GM19238 (cell line): Measurements from ENCODE around the gene TBC1D17.

Source experiments
- DNase-seq: peaks from one replicate; pipeline ENCODE4 v3.0.0; 2011; ENCODE audit warnings: low spot score; ENCODE audit not compliant: insufficient read length

TBC1D17 gene

DNA sequence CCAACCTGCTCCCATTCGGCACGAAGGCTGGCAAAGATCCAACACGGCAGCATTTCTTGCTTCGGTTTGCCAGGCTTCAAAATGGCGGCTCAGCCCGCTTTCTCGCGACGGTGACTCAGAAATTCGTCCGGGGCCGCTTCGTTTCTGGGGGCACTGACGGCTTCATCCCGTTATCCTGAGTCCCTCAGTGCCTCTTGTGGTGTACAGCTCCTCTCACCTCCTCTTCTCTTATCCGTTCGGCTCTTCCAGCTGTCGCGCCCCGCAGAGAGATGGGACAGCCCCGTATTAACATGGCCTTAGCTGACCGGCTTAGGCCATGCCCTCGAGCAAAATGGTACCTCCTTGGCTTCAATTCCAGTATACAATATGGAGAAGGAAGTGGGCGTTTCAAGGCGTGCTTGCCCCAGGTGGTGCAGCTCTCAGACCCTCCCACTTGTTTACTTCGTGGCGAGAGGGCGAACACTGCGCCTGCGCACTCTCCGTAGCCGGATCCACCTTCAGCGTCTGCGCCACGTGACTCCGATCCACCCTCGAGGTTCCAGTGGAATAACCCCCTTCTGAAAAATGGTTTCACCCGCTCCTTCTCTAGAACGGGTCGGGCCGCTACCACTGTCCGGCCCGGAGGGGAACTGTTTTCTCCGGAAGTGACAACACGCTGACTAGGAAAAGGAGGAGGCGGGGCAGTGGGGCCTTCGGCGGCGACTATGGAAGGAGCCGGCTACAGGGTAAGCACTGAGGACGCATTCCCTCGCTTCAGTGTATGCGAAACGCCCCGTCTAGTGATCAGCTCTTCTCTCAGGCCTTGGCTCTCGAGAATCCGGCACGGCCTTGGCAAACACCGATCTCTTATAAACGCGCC is at the start of gene TBC1D17, which contains the start of gene AKT1S1:
TBC1D17 (plus strand) TSS at position 683 of the 859 bp plus-strand sequence; CDS start at position 705, 22 bp downstream.
AKT1S1 (minus strand) TSS at position 336 of the 859 bp plus-strand sequence. CDS start 4,060 bp downstream, outside the sequence.
- DNase-seq = peak; percentile 98

DNA sequence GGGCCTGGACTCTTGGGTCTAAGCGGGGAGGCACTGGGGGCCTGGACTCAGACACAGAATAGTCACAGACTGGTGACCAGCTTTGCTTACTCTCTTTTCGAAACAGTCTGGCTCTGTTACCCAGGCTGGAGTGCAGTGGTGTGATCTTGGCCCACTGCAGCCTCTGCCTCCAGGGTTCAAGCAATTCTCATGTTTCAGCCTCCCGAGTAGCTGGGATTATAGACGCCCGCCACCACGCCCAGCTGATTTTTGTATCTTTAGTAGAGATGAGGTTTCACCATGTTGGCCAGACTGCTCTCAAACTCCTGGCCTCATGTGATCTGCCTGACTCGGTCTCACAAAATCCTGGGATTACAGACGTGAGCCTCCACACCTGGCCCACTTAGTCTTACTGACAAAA is 48.3 kb upstream of the TBC1D17 start:
- DNase-seq = no peak

DNA sequence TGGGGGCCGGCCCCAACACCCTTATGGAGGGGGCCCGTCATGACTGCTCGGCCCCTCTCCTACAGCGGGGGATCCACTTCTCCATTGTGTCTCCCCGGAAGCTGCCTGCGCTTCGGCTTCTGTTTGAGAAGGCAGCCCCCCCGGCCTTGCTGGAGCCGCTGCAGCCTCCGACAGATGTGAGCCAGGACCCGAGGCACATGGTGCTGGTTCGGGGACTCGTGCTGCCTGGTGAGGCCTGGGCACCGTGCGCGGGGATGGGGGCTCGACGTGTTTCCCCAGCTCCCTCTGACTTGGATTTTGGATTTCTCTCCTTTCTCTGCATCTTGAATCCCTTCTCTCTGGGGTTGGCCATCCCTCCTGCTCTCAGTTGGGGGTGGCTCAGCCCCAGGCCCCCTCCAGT is 47.8 kb upstream of the TBC1D17 start:
- DNase-seq = no peak

DNA sequence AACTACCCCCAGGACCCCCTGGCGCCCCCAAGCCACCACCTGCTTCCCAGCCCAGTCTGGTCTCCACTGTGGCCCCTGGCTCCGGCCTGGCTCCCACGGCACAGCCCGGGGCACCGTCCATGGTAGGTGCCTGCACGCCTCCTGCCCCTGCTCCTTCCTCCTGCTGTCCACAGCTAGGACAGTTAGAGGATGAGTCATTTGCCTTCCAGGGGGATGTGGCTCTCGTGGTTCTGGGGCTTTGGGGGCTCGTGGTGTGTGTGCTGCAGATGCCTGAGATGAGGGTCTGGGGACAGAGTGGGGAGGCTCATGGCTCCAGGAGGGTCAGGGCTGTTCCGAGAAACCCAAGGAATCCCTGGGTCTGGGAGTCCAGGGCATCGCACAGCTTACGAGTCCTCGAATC is 46.7 kb upstream of the TBC1D17 start:
- no peak for DNase-seq

DNA sequence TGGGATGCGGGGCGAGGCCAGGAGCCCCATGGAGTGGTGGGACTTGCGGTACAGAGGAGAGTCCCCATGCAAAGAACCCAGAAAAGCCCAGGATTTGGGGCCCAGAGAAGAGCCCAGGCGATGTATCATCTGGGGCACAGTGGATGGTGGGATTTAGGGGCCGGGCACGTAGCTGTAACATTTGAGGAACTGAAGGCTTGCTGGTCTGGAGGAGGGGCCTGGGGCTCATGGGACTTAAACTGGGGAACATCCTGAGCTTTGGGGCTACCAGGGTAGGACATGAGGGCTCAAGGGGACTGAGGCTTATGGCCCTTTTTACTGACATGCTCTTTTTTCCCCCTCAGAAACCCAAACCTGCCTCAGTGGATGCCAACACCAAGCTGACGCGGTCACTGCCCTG is 45.9 kb upstream of the TBC1D17 start:
- DNase-seq = no peak

DNA sequence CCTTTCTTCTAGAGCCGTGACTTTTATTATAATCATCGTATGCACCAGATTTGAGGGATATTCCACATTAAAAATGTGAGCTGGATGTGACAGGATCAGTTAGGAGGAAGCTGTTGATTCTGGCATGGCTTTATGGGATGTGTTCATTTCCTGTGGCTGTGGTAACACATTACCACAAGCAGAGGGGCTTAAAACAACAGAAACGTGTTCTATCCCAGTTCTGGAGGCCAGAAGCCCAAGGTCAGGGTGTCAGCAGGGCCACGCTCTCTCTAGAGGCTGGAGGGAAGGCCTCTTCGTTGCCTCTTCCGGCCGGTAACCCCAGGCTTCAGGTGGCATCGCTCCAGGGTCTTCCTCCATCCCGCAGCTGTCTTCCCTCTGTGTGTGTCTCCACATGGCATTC is 44.9 kb upstream of the TBC1D17 start:
- no peak for DNase-seq

DNA sequence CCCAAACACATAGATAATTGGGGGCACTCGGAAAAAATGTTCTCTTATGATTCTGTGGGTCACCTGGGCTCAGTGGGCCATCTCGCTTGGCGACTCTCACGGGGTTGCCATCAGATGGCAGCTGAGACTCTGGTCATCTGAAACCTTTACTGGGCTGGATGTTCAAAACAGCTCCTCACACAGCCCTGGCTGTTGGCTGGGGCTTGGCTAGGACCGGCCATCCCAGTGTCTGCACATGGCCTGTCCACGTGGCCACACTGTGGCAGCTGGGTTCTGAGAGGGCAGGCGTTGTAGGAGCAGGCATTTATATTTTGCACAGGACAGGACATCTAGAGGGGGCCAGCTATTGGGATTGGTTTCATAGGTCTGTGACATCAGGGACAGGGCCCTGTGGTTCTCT is 43.9 kb upstream of the TBC1D17 start:
- DNase-seq = no peak

DNA sequence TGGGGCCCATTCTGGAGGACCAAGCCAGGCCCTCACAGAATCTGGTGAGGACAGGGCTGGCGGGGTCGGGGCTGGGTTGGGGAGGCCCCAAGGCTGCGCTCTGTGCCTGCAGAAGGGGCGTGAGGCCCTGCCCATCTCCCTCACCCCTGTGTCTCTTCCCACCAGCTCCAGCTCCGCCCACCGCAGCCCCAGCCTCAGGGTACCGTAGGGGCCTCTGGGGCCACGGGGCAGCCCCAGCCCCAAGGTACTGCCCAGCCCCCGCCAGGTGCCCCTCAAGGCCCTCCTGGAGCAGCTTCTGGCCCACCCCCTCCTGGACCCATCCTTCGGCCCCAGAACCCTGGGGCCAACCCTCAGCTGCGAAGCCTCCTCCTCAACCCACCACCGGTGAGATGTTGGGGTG is 41.9 kb upstream of the TBC1D17 start:
- DNase-seq = no peak

DNA sequence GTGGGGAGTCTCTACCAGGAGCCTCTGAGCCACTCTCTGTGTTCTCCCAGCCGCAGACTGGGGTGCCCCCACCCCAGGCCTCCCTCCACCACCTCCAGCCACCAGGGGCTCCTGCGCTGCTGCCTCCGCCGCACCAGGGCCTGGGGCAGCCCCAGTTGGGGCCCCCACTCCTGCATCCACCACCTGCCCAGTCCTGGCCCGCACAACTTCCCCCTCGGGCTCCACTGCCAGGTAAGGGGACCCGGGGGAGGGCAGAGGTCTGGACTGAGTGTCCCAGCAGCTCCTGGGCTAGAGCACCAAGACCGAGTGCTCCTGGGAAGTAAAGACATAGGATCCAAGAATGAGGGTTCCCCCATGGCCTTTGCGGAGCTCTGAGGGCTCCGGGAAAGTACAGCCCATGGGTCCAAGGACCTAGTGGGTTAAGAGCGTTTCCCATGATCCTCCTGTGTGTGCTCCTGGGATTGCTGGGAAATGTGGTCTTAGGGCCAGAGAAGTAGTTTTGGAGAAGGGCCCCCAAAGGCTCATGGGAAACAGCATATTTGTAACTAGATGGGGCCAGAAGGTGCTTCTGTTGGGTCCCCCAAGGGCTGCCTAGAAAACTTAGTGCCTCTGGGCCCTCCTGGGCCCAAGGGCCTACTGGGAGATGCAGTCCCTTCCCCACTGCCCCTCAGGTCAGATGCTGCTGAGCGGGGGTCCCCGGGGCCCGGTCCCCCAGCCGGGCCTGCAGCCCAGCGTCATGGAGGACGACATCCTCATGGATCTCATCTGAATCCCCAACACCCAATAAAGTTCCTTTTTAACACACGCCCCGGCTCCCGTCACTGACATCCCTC is 41.1 kb upstream of the TBC1D17 start:
- DNase-seq = no peak

DNA sequence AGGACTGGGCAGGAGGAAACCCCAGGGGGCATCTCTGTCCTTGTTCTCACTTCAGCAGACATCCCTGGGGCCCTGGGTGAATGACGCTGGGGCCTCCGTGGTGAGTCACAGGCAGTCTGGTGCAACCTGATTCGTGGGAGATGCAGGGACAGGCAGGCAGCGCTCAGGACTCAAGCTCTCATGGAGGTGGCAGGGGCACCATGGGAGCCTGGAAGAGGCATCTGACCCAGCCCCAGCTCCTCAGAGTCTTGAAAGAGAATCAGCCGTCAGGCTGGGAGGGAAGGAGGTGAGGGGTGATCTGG is 40.5 kb upstream of the TBC1D17 start:
- DNase-seq = no peak

DNA sequence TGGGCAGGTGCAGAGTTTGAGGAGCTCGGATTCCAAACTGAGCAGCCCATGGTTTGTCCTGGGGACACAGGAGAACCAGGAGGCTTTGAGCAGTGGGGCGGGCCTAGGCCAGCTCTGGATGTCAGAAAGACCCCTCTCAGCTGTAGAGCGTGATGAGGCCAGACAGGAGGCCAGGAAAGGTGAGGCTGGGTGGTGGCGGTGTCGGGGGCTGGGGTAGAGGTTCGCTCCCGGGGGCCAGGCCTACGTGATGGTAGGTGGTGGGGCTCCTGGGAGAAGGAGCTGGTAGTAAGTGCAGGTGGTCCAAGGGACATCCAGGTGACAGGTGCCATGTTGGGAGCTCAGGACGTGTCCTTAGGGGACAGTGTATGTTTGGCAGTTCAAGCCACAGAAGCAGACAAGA is 40.1 kb upstream of the TBC1D17 start:
- DNase-seq = no peak

DNA sequence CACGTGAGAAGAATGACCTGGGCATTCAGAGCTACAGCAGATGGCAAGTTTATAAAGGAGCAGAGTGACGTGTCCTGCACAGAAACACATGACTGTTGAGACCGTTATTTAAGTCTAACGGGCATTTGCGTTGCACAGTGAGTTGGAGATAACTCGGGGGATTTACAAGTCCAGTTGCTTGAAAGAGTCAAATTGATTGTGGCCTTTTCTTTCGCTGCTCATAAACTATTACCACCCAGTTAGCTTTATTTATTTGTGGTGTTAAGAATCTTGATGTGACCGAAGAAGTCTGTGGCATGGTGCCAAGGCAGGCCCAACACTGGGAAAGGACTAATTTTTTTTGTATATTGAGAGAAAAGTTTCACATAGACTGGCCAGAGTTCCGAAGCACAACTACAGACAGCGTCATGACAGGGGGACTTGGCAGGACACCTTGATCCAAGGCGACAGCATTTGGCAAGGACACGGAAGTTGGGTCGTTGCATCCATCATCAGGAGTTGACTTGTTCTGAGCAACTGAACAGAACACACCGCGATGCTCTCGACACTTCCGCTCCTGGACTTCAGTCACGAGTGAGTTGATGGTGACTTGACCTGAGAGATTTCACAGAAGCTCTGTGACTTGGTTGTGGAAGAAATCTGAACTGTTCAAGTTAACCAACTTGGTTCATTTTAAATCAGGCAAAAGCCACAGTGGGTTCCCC is 38.5 kb upstream of the TBC1D17 start:
- DNase-seq = no peak

DNA sequence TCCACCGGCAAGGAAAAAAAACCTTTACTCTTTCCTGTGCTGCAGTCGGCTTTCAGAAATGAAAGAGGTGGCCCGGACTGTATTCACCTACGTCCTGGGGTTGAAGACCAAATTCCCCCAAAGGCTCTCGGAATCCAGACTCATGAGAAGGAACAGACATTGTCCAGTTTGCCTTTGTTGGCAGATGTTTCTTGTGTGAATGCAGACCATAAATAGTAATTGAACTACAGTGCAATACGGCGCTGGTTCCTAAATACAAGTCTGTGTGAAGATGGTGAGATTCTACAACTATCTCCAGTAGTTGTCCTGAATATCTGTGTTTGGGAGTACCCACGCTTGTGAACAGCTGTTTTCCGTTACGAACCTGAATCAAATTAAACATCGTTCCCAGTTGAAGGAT is 37.8 kb upstream of the TBC1D17 start:
- DNase-seq = no peak

DNA sequence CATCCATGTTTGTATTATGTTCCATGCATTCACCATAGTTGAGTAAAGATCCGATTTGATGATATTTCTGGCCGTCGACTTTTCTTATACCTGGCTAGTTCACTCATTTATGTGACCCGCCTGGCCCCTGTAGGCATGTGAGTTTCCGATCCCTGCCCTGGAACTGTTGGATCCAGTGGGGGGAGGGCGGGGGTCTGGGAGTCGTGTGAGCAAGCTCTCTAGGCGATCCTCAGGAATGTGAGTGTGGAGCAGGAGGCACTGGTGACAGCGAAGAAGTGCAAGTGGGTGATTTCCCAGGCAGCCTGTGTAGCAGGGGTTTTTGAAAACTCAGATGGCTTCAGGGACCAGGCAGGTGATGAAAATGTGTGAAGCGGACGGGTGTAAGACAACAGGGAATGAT is 37.2 kb upstream of the TBC1D17 start:
- no peak for DNase-seq

DNA sequence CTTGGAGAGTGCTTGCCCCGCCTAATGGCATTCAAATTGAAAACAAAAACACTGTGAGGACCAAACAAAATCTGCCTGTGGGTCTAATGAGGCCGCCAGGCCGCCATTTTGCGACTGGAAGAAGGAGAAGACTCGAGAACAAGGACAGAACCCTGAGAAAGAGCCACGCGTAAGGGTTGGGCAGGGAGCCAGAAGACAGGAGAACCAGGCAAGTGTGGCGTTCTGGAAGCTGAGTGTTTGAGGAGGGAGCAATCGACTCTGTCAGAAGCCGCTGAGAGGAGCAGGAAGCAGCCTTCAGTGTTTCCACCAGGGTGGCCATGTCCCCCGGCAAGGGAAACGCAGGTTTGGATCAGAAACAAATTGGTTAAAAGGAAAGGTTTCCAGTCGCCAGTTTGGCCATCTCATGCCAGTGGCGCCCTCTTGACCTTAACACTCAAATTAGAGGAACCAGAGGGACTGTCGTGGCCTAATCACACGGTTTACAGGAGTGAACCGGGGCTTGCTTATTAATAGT is 36.7 kb upstream of the TBC1D17 start:
- DNase-seq = no peak

DNA sequence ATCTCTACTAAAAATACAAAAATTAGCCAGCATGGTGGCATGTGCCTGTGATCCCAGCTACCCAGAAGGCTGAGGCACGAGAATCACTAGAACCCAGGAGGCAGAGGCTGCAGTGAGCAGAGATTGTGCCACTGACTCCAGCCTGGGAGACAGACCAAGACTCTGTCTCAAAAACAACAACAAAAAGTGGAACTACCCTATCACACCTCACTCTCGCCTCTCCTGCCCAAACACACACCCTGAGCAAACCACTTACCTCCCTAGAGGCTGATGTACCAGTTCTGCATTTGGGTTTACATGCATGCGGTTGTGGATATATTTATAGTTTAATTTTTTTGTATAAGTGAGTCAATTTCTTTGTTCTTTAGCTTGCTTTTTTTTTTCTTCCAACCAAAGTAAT is 34.2 kb upstream of the TBC1D17 start:
- no peak for DNase-seq

DNA sequence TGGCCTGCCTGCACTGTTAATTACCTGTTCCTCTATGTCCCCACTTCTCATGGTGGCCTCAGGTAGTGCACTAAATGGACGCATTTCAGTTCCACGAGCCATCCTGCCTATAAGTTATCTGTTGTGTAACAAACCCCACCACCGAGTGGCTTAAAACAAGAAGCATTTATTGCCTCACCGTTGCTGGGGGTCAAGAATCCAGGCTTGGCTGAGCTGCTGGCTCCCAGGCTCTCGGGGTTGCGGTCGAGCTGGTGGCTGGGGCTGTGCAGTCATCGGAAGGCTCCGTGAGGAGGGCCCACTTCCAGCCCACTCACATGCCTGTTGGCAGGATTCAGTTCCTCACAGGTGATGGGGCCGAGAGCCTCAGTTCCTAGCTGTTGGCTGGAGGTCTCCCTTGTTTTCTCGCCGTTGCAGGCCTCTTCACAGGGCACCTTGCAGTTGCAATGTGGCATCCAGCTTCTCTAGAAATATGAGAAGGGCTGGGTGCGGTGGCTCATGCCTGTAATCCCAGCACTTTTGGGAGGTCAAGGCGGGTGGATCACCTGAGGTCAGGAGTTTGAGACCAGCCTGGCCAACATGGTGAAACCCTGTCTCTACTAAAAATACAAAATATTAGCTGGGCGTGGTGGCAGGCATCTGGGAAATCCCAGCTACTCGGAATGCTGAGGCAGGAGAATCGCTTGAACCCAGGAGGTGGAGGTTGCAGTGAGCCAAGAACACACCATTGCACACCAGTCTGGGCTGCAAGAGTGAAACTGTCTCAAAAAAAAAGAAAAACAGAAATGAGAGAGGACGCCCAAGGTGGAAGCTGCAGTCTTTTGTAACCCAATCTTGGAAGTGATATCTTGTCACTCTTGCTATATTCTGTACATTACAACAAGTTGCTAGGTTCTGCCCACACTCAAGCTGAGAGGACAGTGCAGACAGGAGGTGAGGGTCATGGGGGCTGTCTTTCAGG is 33.1 kb upstream of the TBC1D17 start:
- no peak for DNase-seq

DNA sequence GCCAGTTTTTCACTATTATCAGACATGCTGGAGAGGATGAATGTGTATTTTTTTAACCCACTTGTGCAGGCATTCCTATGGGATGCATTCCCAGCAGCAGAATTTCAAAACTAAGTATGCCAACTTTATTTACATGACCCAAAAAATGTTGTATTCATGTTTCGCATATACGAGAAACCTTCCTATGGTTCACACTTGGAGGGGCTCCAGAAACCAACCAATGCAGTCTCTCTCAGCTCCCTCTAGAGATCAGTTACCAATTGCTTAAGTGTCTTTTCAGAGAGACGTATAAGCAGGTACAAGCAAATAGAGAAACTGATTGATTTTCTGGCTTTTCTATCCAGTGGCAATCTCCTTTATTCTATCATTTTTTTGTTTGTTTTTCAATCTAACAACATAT is 32.1 kb upstream of the TBC1D17 start:
- DNase-seq = no peak

DNA sequence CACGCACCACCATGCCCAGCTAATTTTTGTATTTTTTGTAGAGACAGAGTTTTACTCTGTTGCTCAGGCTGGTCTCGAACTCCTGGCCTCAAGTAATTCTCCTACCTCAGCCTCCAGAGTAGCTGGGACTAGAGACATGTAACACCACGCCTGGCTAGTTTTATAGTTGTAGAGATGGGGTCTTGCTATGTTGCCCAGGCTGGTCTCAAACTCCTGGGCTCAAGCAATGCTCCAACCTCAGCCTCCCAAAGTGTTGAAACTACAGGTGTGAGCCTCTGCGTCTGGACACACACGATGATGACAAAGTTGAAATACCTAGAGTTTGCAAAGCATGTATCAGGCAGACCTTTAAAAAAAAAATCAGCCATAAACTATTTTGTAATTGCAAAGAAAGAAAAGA is 31.1 kb upstream of the TBC1D17 start:
- DNase-seq = no peak
